AG10803 (cell line): ENCODE results near the gene MORC4.

Source experiments
- DNase-seq: peaks from one replicate; pipeline ENCODE4 v3.0.0; 2010; ENCODE audit warnings: low read depth
- H3K4me3 ChIP-seq: 2 replicates; pipeline ENCODE4 v1.5.1; 2011; ENCODE audit warnings: mild to moderate bottlenecking, low read length, control low read depth
- TF ChIP-seq, protein P1 (sequence below): conservative IDR thresholded peaks from 2 replicates; pipeline ENCODE4 v1.5.1; 2011; ENCODE audit warnings: mild to moderate bottlenecking, low read length, control low read depth, inconsistent platforms

The MORC4 gene

DNA sequence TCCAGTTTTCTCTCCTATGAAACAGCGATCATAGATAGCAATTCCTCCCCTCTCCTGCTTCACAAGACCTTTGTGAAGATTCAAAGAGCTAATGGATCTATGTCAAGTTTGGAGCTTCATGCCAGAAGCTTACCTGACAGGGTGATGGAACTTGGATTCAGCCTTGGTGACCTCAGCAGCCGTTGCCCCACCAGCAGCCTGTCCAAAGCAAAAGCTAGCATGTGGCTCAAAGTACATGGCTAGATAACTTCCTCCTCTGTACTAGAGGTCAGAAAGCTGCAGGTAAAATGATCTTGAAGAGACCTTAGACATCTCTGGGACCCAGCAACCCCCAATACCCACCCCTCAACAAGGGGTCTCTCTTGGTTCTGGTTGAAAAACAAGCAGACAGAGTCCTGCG, 98.7 kb downstream of the MORC4 start:
- DNase-seq: no peak
- no peak overlapping the region for H3K4me3 ChIP-seq
- TF ChIP-seq, protein P1, sequence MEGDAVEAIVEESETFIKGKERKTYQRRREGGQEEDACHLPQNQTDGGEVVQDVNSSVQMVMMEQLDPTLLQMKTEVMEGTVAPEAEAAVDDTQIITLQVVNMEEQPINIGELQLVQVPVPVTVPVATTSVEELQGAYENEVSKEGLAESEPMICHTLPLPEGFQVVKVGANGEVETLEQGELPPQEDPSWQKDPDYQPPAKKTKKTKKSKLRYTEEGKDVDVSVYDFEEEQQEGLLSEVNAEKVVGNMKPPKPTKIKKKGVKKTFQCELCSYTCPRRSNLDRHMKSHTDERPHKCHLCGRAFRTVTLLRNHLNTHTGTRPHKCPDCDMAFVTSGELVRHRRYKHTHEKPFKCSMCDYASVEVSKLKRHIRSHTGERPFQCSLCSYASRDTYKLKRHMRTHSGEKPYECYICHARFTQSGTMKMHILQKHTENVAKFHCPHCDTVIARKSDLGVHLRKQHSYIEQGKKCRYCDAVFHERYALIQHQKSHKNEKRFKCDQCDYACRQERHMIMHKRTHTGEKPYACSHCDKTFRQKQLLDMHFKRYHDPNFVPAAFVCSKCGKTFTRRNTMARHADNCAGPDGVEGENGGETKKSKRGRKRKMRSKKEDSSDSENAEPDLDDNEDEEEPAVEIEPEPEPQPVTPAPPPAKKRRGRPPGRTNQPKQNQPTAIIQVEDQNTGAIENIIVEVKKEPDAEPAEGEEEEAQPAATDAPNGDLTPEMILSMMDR: no peak

DNA sequence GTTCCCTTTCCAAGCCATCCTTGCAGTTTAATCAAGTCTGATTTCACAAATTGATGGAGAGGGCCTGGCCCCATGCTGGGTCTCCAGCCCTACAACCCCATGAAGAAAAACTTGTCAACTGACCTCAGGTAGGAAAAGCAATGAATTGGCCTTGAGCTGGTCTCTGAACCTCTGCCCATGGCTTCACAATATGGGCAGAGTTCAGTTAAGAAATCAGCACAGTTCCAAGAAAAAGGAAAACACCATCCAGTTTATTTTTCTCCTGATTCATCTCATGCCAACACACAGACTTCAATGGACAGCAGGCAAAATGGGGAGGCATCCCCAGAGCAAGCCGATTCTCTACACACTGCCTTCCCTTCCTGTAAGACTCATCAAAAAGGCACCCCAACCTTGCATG, 100.2 kb downstream of the MORC4 start:
- no peak for DNase-seq
- TF ChIP-seq, protein P1: no peak

DNA sequence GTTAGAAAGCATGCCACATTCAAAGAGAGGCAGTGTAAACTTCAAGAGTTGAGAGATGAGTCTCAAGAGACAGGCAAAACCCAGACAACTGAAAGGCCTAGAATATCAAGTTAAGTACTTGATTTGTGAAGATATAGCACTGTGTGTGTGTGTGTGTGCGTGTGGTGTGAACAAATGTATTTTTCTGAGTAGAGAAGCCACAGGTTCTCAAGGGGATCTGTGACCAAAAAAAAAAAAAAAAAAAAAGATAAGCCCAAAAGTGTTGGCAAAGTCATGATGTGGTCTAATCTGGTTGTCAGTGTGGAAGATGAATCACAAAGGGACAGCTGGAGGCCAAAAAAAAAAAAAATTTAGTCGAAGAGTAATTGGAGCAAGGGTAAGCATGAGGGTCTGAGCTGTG, 100.7 kb downstream of the MORC4 start:
- H3K4me3 ChIP-seq: no peak overlapping the region
- TF ChIP-seq, protein P1: no peak
- no peak for DNase-seq

More for the DNA sequence above, 100.2 kb downstream of the MORC4 start:
- H3K4me3 ChIP-seq: no peak overlapping the region

DNA sequence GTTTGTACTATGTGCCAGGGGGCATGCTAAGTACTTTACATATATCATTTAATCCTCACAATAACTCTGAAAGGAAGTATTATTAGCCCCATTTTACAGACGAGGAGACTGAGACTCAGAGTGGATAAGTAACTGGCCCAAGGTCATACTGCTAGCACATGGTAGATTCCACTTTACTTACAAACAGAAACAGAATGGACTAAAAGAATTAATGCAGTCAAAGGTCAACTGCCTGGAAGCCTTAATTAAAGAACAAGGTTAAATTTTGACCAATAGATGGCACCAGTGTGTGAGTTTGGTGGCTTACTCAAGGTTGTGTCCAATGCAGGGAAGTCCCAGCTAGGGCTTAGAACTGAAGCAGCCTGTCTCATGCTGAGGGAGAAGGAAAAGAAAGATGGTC, 101.5 kb downstream of the MORC4 start:
- no peak overlapping the region for H3K4me3 ChIP-seq
- TF ChIP-seq, protein P1: peak; percentile 35
- peak; percentile 42 for DNase-seq

DNA sequence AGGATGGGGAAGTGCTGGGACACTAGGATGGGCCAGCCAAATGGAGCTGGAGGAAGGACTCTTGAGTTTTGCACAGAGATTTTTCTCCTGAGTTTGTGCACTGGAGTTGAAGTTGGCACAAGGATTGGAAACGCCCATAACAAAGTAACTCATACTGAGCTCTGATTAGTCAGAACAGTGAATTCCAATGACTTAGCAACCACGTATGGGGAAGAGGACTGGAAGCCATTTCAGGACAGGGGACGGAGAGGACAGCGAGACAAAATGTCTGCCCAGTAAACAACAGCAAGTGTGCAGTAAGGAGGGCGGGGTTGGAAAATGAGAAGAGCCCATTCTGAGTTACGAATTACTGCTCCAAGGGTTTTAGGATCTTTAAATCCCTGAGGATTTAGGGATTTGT, 102.8 kb downstream of the MORC4 start:
- no peak overlapping the region for H3K4me3 ChIP-seq
- peak; percentile 40 for DNase-seq
- TF ChIP-seq, protein P1: no peak

DNA sequence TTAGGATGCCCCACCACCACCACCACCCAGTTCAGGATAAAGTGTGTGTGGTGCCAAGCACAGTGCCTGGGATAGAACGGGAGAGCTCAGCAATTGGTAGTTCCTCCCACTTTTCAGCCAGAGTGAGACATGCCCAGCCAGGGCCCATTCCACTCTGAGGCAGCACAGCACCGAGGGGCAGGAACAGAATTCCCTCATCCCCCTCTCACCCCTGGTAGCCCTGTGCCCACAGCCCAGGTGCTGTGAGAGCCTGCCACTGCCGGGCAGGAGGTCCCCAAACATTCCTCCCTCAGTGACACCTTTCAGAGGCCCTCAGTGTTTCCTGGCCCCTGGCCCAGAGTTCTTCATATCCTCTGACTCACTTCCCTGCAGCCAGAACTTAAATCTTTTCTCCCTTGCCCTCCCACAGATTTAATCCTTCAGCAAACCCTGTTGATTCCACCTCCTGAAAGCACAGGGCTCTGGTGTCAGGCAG, 105.0 kb downstream of the MORC4 start:
- TF ChIP-seq, protein P1: no peak
- DNase-seq: peak; percentile 59
- no peak overlapping the region for H3K4me3 ChIP-seq

DNA sequence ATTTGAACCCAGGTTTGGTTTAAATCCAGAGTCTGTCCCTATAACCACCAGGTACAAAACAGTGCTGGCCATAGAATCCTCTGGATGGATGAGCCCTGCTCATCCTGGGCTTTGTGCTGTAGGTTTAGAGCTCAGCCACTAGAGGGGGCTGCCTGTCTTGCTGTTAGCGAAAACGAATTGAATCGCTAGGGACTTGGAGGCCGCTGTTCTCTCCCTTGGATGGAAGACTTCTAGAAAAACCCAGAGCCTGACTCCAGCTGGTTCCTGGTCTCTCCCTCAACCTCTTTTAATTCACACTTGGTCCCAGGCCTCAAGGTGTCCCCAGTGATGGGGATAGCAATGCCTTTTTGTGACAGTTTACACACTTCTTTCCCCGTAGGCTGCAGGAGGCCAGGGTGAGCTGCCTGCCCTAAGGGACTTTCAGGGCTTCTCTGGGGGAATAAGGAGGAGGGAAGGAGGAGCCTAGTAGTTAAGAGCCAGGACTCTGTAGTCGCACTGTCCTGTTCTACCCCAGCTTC, 105.6 kb downstream of the MORC4 start:
- TF ChIP-seq, protein P1: peak; percentile 80
- DNase-seq: peak; percentile 70
- no peak overlapping the region for H3K4me3 ChIP-seq
